A549 (cell line): ENCODE measurements around the gene PKN3. TPM values are rescaled to one million over a fixed set of nuclear protein-coding genes. Genes with fewer than 3 reads are reported as not detected.
A peak's percentile ranks its signal among the peaks of the same experiment; 100 is the strongest.

ENCODE experiments used
- ATAC-seq, 2 experiments: fragments of 200-7000 bp in 1 of 2; fragments of >200 bp in 1 of 2; cut with Nextera tagmentation in 1 of 2; cut with Tn5 transposase in 1 of 2; 3 replicates each; pipeline versions ENCODE4 v1.8.0 to v1.9.1; 2018 to 2020; ENCODE audit warnings: mild to moderate bottlenecking in 1 of 2, moderate library complexity in 1 of 2
- CTCF ChIA-PET: fragments of 300-600 bp; sonication (Branson Sonifier 250); formaldehyde crosslinking; extraction: SDS; loops from one replicate; lab custom pipeline; 2021; ENCODE audit warnings: antibody characterized with exemption, inconsistent platforms; lab: Yijun Ruan, JAX
- POLR2A ChIA-PET: fragments of 350-600 bp; formaldehyde crosslinking; extraction: SDS; loops from one replicate; lab custom pipeline; 2021; ENCODE audit warnings: antibody characterized with exemption, inconsistent platforms; lab: Yijun Ruan, JAX
- DNase-seq, 2 experiments: peaks; one replicate each; pipeline versions ENCODE4 v3.0.0 to v3.0.0-alpha.2; 2011 to 2016; ENCODE audit warnings: low read depth in 1 of 2, low spot score in 1 of 2
- FAIRE-seq: peaks from 2 replicates; lab custom pipeline; 2011; peaks lifted over from hg19 to GRCh38; lab: Jason Lieb, UNC
- H3K27ac ChIP-seq, 2 experiments: fragments of >200 bp; sonication (Bioruptor Twin); formaldehyde crosslinking; 3 replicates each; pipeline ENCODE4 v1.5.1; 2016 to 2017
- H3K4me1 ChIP-seq: fragments of >200 bp; sonication (Bioruptor Twin); formaldehyde crosslinking; 3 replicates; pipeline ENCODE4 v1.6.1; 2016
- H3K4me2 ChIP-seq: fragments of >200 bp; sonication (Bioruptor Twin); formaldehyde crosslinking; 3 replicates; pipeline ENCODE4 v1.6.1; 2016
- H3K4me3 ChIP-seq: fragments of >200 bp; sonication (Bioruptor Twin); formaldehyde crosslinking; 3 replicates; pipeline ENCODE4 v1.5.1; 2016
- H3K9me3 ChIP-seq: fragments of >200 bp; sonication (Bioruptor Twin); formaldehyde crosslinking; 3 replicates; pipeline ENCODE4 v1.6.1; 2016
- CHD4 ChIP-seq: fragments of 200-600 bp; sonication (generic); IDR thresholded peaks from 2 replicates; pipeline ENCODE4 v1.6.1; 2016; ENCODE audit warnings: antibody characterized with exemption, mild to moderate bottlenecking, borderline replicate concordance
- ESRRA ChIP-seq: fragments of 150-350 bp; IDR thresholded peaks from 2 replicates; pipeline ENCODE4 v1.6.1; 2014; ENCODE audit warnings: mild to moderate bottlenecking, low read length, borderline replicate concordance
- FOSB ChIP-seq: fragments of 250-450 bp; sonication (Bioruptor Pico); IDR thresholded peaks from 2 replicates; pipeline ENCODE4 v1.5.0; 2020; ENCODE audit warnings: mild to moderate bottlenecking, moderate library complexity
- FOSL2 ChIP-seq, 2 experiments: fragments of 450-650 bp in 1 of 2; fragments of >200 bp in 1 of 2; sonication (Bioruptor Twin) in 1 of 2; formaldehyde crosslinking; IDR thresholded peaks; 2 replicates each; pipeline versions ENCODE4 v1.5.0 to v1.6.1; 2016 to 2020; ENCODE audit warnings: mild to moderate bottlenecking in 1 of 2, moderate library complexity in 1 of 2
- FOXS1 ChIP-seq: fragments of 250-450 bp; sonication (Bioruptor Pico); IDR thresholded peaks from 2 replicates; pipeline ENCODE4 v1.5.0; 2020; ENCODE audit warnings: mild to moderate bottlenecking, moderate library complexity
- JUN ChIP-seq, 2 experiments: fragments of >200 bp; sonication (Bioruptor Twin); formaldehyde crosslinking; IDR thresholded peaks; 2 replicates in 1 of 2; 3 replicates in 1 of 2; pipeline ENCODE4 v1.6.1; 2016 to 2017
- JUNB ChIP-seq: fragments of >200 bp; sonication (Bioruptor Twin); formaldehyde crosslinking; IDR thresholded peaks from 2 replicates; pipeline ENCODE4 v1.6.1; 2016
- KDM5A ChIP-seq: fragments of 200-600 bp; sonication (generic); IDR thresholded peaks from 2 replicates; pipeline ENCODE4 v1.6.1; 2016; ENCODE audit warnings: antibody characterized with exemption, mild to moderate bottlenecking
- NFE2L2 ChIP-seq: fragments of 150-350 bp; conservative IDR thresholded peaks from 2 replicates; pipeline ENCODE4 v1.6.1; 2014; ENCODE audit warnings: low read length
- POLR2AphosphoS2 ChIP-seq: conservative IDR thresholded peaks from 2 replicates; pipeline ENCODE4 v1.6.1; 2012; ENCODE audit warnings: low read length, improper control_type of control experiment, inconsistent platforms
- RAD21 ChIP-seq, 2 experiments: fragments of >200 bp in 1 of 2; sonication (Bioruptor Twin) in 1 of 2; formaldehyde crosslinking in 1 of 2; IDR thresholded peaks in 1 of 2; conservative IDR thresholded peaks in 1 of 2; 2 replicates in 1 of 2; 3 replicates in 1 of 2; pipeline ENCODE4 v1.6.1; 2012 to 2018; ENCODE audit warnings: inconsistent platforms in 1 of 2
- RCOR1 ChIP-seq: fragments of 150-350 bp; IDR thresholded peaks from 2 replicates; pipeline ENCODE4 v1.6.1; 2014; ENCODE audit warnings: antibody characterized with exemption, low read length, low read depth
- SMC3 ChIP-seq: fragments of >200 bp; sonication (Bioruptor Twin); formaldehyde crosslinking; IDR thresholded peaks from 3 replicates; pipeline ENCODE4 v1.6.1; 2018; ENCODE audit warnings: inconsistent platforms
- ZFP36 ChIP-seq: fragments of 450-650 bp; IDR thresholded peaks from 2 replicates; pipeline ENCODE4 v1.6.1; 2014; ENCODE audit warnings: borderline replicate concordance; ENCODE audit not compliant: partially characterized antibody
- ZNF302 ChIP-seq: fragments of 250-450 bp; sonication (Bioruptor Pico); IDR thresholded peaks from 2 replicates; pipeline ENCODE4 v1.9.0; 2021; ENCODE audit warnings: inconsistent platforms, mild to moderate bottlenecking, moderate library complexity
- WGBS: methylation state at CpG from one replicate; pipeline ENCODE4 v1.1.6; 2017; ENCODE audit errors: missing lambda C conversion rate; 5-methylcytosine and 5-hydroxymethylcytosine counted together
- polyA plus RNA-seq, 4 experiments: library from polyadenylated mRNA; depleted of rRNA in 3 of 4; stranded (reverse); fragments of >200 nt; fragmentation: RNase III in 1 of 4; extraction: RNeasy Plus Mini Kit Qiagen cat#74134 plus additional on column Dnase treatment in 1 of 4; gene quantifications; 2 replicates in 3 of 4; 3 replicates in 1 of 4; pipeline ENCODE4 v1.2.3, GENCODE V29; 2011 to 2017
- TF ChIP-seq, protein P1 (sequence below): fragments of 250-450 bp; sonication (Bioruptor Pico); IDR thresholded peaks from 2 replicates; pipeline ENCODE4 v1.5.0; 2021; ENCODE audit warnings: mild to moderate bottlenecking, moderate library complexity, borderline replicate concordance
- TF ChIP-seq, protein P2 (sequence below): fragments of 200-600 bp; sonication (generic); IDR thresholded peaks from 2 replicates; pipeline ENCODE4 v1.6.1; 2016; ENCODE audit warnings: antibody characterized with exemption, mild to moderate bottlenecking, moderate library complexity

PKN3 gene
- polyA plus RNA-seq, 2 of the 4 experiments (the other 2 are of a cell fraction), result 9.0 to 14.1 TPM

DNA sequence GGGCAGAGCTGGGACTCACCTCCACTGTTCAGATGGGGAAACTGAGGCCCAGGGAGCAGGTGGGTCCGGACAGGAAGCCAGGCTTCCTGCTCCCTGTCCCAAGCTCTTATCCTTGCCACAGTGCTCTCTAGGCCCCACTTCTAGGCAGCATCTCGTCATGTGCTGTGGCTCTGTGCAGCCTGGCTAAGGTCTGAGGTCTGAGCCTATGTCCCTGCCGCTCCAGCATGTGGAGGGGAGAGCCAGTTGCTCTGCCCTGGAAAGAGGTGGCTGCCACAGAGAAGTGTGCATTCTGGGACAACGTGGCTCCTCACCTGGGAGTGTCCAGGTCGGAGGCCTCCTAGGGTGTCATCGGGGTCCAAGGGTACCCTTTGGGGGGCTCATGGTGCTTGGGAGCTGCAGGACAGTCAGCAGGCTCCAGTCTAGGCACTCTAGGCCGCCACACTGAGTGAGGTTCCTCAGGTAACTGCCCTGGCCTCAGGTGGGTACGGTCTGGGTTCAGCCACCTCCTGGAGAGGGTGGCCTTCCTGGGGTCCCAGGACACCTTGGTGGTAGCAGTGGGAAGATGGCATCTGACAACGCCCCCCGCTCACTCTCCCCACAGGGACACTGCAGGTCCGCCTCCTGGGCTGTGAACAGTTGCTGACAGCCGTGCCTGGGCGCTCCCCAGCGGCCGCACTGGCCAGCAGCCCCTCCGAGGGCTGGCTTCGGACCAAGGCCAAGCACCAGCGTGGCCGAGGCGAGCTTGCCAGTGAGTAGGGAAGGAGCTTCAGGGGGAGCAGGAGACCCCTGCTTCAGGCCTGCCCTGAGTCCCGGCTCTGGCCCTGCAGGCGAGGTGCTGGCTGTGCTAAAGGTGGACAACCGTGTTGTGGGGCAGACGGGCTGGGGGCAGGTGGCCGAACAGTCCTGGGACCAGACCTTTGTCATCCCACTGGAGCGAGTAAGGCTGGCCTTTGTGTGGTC is 10.4 kb downstream of the PKN3 start:
- POLR2A ChIA-PET, result interaction anchor here (1.3 kb wide), 1 partner anchor 12 kb away, joined by 4 read pairs; no protein-coding TSS in a partner anchor
- no peaks in the 10 kb centered on the region for H3K4me1 ChIP-seq
- no peak overlapping the region for H3K4me3 ChIP-seq
- no peak overlapping the region for H3K4me2 ChIP-seq
- H3K27ac ChIP-seq, result no peak overlapping the region
- WGBS, result 98% methylated on average over 21 of the region's 26 CpGs
- CTCF ChIA-PET, result interaction anchor here (0.7 to 7.5 kb wide), 5 partner anchors 12 to 77 kb away, joined by 3 to 44 read pairs (median 4); partner anchors contain the start of gene PKN3
- no peaks in the 10 kb centered on the region for H3K9me3 ChIP-seq
- FAIRE-seq (no peak), ATAC-seq (peak; percentile 20 to 51; a peak in 4 of 6 replicates), DNase-seq (no peak)
- TF ChIP-seq FOXS1 (no peak), RCOR1 (no peak), FOSB (CRISPR knock-in tag) (no peak), SMC3 (no peak), ZFP36 (no peak), CHD4 (no peak), ESRRA (no peak)
- TF ChIP-seq, protein P1, sequence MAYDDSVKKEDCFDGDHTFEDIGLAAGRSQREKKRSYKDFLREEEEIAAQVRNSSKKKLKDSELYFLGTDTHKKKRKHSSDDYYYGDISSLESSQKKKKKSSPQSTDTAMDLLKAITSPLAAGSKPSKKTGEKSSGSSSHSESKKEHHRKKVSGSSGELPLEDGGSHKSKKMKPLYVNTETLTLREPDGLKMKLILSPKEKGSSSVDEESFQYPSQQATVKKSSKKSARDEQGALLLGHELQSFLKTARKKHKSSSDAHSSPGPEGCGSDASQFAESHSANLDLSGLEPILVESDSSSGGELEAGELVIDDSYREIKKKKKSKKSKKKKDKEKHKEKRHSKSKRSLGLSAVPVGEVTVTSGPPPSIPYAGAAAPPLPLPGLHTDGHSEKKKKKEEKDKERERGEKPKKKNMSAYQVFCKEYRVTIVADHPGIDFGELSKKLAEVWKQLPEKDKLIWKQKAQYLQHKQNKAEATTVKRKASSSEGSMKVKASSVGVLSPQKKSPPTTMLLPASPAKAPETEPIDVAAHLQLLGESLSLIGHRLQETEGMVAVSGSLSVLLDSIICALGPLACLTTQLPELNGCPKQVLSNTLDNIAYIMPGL (CRISPR knock-in tag), result no peak

DNA sequence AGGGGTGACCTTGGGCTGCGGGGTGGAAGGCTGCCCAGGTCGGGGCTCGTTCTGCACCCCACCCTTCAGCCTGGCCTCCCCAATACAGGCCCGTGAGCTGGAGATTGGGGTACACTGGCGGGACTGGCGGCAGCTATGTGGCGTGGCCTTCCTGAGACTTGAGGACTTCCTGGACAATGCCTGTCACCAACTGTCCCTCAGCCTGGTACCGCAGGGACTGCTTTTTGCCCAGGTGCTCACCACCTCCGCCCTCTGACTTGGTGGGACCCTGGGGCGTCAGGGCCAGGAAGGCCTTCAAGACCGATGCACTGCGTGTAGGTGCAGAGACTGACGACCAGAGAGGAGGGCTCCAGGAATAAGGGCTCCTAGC is 11.1 kb downstream of the PKN3 start:
- CTCF ChIA-PET, result interaction anchor here (1.1 to 7.5 kb wide), 2 partner anchors 12 to 19 kb away, joined by 4 to 44 read pairs; partner anchors contain the start of gene PKN3
- FAIRE-seq, result no peak

More for the DNA sequence above, 11.1 kb downstream of the PKN3 start:
- TF ChIP-seq JUN (IDR thresholded peaks at IDR 0.05) (no peak), NFE2L2 (no peak), KDM5A (no peak), RCOR1 (no peak), ZNF302 (CRISPR knock-in tag) (no peak), POLR2AphosphoS2 (no peak), FOSL2 (IDR thresholded peaks at IDR 0.05) (no peak), FOSL2 (CRISPR knock-in tag; IDR thresholded peaks at IDR 0.05) (no peak), ESRRA (no peak), RAD21 (conservative IDR thresholded peaks at IDR 0.05 in 1 of 2, IDR thresholded peaks at IDR 0.05 in 1 of 2) (no peak), JUNB (no peak)
- TF ChIP-seq, protein P2, sequence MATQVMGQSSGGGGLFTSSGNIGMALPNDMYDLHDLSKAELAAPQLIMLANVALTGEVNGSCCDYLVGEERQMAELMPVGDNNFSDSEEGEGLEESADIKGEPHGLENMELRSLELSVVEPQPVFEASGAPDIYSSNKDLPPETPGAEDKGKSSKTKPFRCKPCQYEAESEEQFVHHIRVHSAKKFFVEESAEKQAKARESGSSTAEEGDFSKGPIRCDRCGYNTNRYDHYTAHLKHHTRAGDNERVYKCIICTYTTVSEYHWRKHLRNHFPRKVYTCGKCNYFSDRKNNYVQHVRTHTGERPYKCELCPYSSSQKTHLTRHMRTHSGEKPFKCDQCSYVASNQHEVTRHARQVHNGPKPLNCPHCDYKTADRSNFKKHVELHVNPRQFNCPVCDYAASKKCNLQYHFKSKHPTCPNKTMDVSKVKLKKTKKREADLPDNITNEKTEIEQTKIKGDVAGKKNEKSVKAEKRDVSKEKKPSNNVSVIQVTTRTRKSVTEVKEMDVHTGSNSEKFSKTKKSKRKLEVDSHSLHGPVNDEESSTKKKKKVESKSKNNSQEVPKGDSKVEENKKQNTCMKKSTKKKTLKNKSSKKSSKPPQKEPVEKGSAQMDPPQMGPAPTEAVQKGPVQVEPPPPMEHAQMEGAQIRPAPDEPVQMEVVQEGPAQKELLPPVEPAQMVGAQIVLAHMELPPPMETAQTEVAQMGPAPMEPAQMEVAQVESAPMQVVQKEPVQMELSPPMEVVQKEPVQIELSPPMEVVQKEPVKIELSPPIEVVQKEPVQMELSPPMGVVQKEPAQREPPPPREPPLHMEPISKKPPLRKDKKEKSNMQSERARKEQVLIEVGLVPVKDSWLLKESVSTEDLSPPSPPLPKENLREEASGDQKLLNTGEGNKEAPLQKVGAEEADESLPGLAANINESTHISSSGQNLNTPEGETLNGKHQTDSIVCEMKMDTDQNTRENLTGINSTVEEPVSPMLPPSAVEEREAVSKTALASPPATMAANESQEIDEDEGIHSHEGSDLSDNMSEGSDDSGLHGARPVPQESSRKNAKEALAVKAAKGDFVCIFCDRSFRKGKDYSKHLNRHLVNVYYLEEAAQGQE, result no peak
- no peak overlapping the region for H3K27ac ChIP-seq
- POLR2A ChIA-PET, result interaction anchor here (1.3 kb wide), 1 partner anchor 11 kb away, joined by 4 read pairs; no protein-coding TSS in a partner anchor
- H3K4me1 ChIP-seq, result no peaks in the 10 kb centered on the region
- ATAC-seq (peak in 1 of 2 experiments; percentile 6; a peak in 1 of 6 replicates), DNase-seq (no peak)
- no peak overlapping the region for H3K4me2 ChIP-seq
- H3K9me3 ChIP-seq, result no peaks in the 10 kb centered on the region
- WGBS, result 96% methylated on average over 7 of the region's 13 CpGs
- H3K4me3 ChIP-seq, result no peak overlapping the region
